Mucosa of descending colon (tissue), 3 donors: ENCODE results near the gene IFT81. TPM values are rescaled to one million over a fixed set of nuclear protein-coding genes. Genes with fewer than 3 reads are reported as not detected.

Source experiments
- ATAC-seq: fragments of 200-7000 bp; cut with Tn5 transposase; one replicate; pipeline ENCODE4 v1.9.1; 2020; ENCODE audit warnings: mild to moderate bottlenecking, moderate library complexity
- DNase-seq, 3 donors: peaks; one replicate each; pipeline ENCODE4 v3.0.0-alpha.2; 2020
- H3K36me3 ChIP-seq: fragments of 200-600 bp; one replicate; pipeline ENCODE4 v1.8.0; 2021; ENCODE audit warnings: low read depth, mild to moderate bottlenecking
- H3K4me1 ChIP-seq: fragments of 200-600 bp; one replicate; pipeline ENCODE4 v1.8.0; 2021; ENCODE audit warnings: low read depth, mild to moderate bottlenecking
- H3K4me3 ChIP-seq: fragments of 200-600 bp; one replicate; pipeline ENCODE4 v1.8.0; 2021; ENCODE audit warnings: mild to moderate bottlenecking
- H3K9me3 ChIP-seq: fragments of 200-600 bp; one replicate; pipeline ENCODE4 v1.8.0; 2021; ENCODE audit warnings: mild to moderate bottlenecking
- CTCF ChIP-seq: fragments of 200-600 bp; IDR thresholded peaks from one replicate; pipeline ENCODE4 v1.8.0; 2022; ENCODE audit warnings: antibody characterized with exemption, mild to moderate bottlenecking
- intact Hi-C, 2 donors: fragments of 100-400 bp; cut with DNase I in 1 of 2; cut with micrococcal nuclease in 1 of 2; formaldehyde crosslinking; loops; one replicate each; pipeline versions ENCODE4 v1.11.0 to v1.11.1; 2022; cut with DNase I, micrococcal nuclease
- total RNA-seq, 3 donors: library from RNA; stranded (reverse); fragmentation: NEBNext Ultra II Directional in 2 of 3; extraction: Animal tissue kit (Norgen Biotek cat#: 25700) in 2 of 3; gene quantifications; one replicate each; pipeline versions ENCODE4 v1.2.1 to v1.2.4, GENCODE V29; 2021 to 2023
- donor health status: DM: no; HTN: no; CAD: no; lungs with moderate emphysema.
- donor health status: DM: no; HTN: no; CAD: no.
- donor health status: DM: no; HTN: yes; CAD: no.

The IFT81 gene
- total RNA-seq, 3 donors from 2014 or later = 3.8 to 12.7 (median 6.3) TPM

DNA sequence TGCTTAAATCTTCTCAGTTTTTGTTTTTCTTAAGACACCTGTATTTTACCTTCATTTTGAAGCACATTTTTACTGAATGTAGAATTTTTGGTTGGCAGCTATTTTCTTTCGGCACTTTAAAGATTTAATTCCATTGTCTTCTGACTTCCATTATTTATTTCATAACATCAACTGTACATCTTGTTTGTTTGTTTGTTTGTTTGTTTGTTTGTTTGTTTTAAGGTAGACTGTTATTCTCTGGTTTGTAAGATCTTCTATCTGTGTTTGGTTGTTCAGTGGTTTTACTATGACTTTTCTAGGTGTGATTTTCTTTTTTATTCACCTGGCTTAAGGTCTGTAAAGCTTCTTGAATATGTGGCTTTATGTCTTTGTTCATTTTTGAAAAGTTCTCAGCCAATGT, 61.9 kb downstream of the IFT81 start:
- Histone ChIP-seq H3K9me3 (peaks cover 11% of the 10 kb centered on the region), H3K36me3 (no peaks in the 10 kb centered on the region), H3K4me3 (no peak overlapping the region), H3K4me1 (no peaks in the 10 kb centered on the region)
- TF ChIP-seq CTCF = no peak
- intact Hi-C loops = no loop called here
- ATAC-seq (no peak), DNase-seq (no peak)

GRCh38 chr12:110193196-110193595, 69.0 kb downstream of the IFT81 start:
- no peak overlapping the region for H3K4me3 ChIP-seq
- TF ChIP-seq CTCF = no peak
- DNase-seq (no peak), ATAC-seq (no peak)
- H3K9me3 ChIP-seq = no peaks in the 10 kb centered on the region
- H3K4me1 ChIP-seq = no peaks in the 10 kb centered on the region
- intact Hi-C loops = no loop called here
- H3K36me3 ChIP-seq = no peaks in the 10 kb centered on the region

DNA sequence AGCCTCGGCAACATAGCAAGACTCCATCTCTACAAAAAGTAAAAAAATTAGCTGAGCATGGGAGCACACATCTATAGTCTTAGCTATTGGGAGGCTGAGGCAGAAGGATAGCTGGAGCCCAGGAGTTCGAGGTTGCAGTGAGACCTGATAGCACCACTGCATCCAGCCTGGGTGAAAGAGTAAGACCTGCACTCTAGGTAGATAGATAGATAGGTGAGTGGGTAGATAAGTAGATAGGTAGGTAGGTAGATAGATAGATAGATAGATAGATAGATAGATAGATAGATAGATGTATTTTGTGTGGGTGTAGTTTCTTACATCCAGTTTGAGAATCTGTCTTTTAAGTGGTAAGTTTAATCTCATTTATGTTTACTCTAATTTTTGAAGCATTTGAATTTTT, 72.8 kb downstream of the IFT81 start:
- no peak for DNase-seq
- no peaks in the 10 kb centered on the region for H3K4me1 ChIP-seq
- TF ChIP-seq CTCF = no peak
- H3K36me3 ChIP-seq = no peaks in the 10 kb centered on the region
- intact Hi-C loops = no loop called here
- no peak for ATAC-seq
- H3K9me3 ChIP-seq = no peaks in the 10 kb centered on the region
- H3K4me3 ChIP-seq = no peak overlapping the region

GRCh38 chr12:110198386-110198785, 74.2 kb downstream of the IFT81 start:
- H3K4me3 ChIP-seq = no peak overlapping the region
- H3K9me3 ChIP-seq = no peaks in the 10 kb centered on the region
- no peak for DNase-seq
- no peaks in the 10 kb centered on the region for H3K4me1 ChIP-seq
- intact Hi-C loops = no loop called here
- H3K36me3 ChIP-seq = no peaks in the 10 kb centered on the region
- no peak for TF ChIP-seq CTCF
- no peak for ATAC-seq

- DNase-seq = no peak
These were observed 75.4 kb downstream of the IFT81 start for GRCh38 chr12:110199339-110200123.

More at GRCh38 chr12:110199339-110200123, 75.4 kb downstream of the IFT81 start:
- H3K36me3 ChIP-seq = no peaks in the 10 kb centered on the region
- intact Hi-C loops = no loop called here
- H3K4me1 ChIP-seq = no peaks in the 10 kb centered on the region
- no peak overlapping the region for H3K4me3 ChIP-seq
- ATAC-seq = no peak
- H3K9me3 ChIP-seq = no peaks in the 10 kb centered on the region
- no peak for TF ChIP-seq CTCF
